Activated B cell treated with CpG ODN at 0.5 μM for 24 hours (primary cell): Measurements from ENCODE around the gene SMC4. TPM values are rescaled to one million over a fixed set of nuclear protein-coding genes. Genes with fewer than 3 reads are reported as not detected.

Experiments
- ATAC-seq: fragments of 200-7000 bp; cut with Tn5 transposase; one replicate; pipeline ENCODE4 v1.10.0; 2021; ENCODE audit warnings: low read depth, mild to moderate bottlenecking, moderate library complexity
- CTCF ChIA-PET: fragments of 350-600 bp; sonication (Branson Sonifier 250); formaldehyde crosslinking; loops from one replicate; lab custom pipeline; 2021; ENCODE audit warnings: antibody characterized with exemption; lab: Charles Lee
- POLR2A ChIA-PET: fragments of 350-600 bp; sonication (Branson Sonifier 250); formaldehyde crosslinking; loops from one replicate; lab custom pipeline; 2021; ENCODE audit warnings: antibody characterized with exemption; lab: Charles Lee
- DNase-seq: peaks from one replicate; pipeline ENCODE4 v3.0.0; 2022
- H3K27ac Mint-ChIP-seq: one replicate; pipeline ENCODE4 v1.8.0; 2020; ENCODE audit warnings: mixed read lengths
- H3K27me3 Mint-ChIP-seq: one replicate; pipeline ENCODE4 v1.8.0; 2021; ENCODE audit warnings: mixed read lengths
- H3K36me3 Mint-ChIP-seq: one replicate; pipeline ENCODE4 v1.8.0; 2021; ENCODE audit warnings: low read depth, mixed read lengths
- H3K4me1 Mint-ChIP-seq: one replicate; pipeline ENCODE4 v1.8.0; 2021; ENCODE audit warnings: mixed read lengths
- H3K4me3 Mint-ChIP-seq: one replicate; pipeline ENCODE4 v1.8.0; 2020; ENCODE audit warnings: mild to moderate bottlenecking, mixed read lengths
- H3K9me3 Mint-ChIP-seq: one replicate; pipeline ENCODE4 v1.8.0; 2020; ENCODE audit warnings: mixed read lengths
- intact Hi-C: fragments of 100-400 bp; cut with micrococcal nuclease; formaldehyde crosslinking; loops from one replicate; pipeline ENCODE4 v1.15.1; 2024
- total RNA-seq: library from RNA; stranded (reverse); gene quantifications from 2 replicates; pipeline ENCODE4 v1.2.3, GENCODE V29; 2022
- TF ChIP-seq, protein P1 (sequence below): fragments of 200-600 bp; IDR thresholded peaks from one replicate; pipeline ENCODE4 v1.8.0; 2022; ENCODE audit warnings: antibody characterized with exemption, mild to moderate bottlenecking

The SMC4 gene
- total RNA-seq, 1 donor from 2014 or later = 40.4 TPM

DNA sequence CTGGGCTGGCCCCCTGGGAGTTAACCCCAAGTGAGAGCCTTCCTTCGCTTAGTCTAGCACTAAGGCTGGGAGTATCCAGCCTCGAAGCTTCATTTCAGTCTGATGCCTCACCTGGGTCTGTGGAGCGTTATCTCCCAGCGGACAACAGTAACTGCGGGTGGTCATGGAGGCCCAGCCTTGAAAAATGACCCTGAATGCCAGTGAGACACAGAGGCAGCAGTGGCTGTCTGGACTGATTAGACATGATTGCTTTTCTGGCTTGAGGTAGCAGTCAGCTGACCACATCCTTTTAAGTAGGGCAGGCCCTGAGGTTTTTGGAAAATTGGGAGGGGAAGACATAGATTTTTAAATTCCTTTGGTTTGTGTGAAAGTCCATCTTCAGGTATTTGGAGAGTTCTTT lies 78.3 kb downstream of the SMC4 start:
- no peaks in the 10 kb centered on the region for H3K9me3 Mint-ChIP-seq
- H3K4me3 Mint-ChIP-seq = no peak overlapping the region
- H3K36me3 Mint-ChIP-seq = no peaks in the 10 kb centered on the region
- no peaks in the 10 kb centered on the region for H3K27me3 Mint-ChIP-seq
- TF ChIP-seq, protein P1, sequence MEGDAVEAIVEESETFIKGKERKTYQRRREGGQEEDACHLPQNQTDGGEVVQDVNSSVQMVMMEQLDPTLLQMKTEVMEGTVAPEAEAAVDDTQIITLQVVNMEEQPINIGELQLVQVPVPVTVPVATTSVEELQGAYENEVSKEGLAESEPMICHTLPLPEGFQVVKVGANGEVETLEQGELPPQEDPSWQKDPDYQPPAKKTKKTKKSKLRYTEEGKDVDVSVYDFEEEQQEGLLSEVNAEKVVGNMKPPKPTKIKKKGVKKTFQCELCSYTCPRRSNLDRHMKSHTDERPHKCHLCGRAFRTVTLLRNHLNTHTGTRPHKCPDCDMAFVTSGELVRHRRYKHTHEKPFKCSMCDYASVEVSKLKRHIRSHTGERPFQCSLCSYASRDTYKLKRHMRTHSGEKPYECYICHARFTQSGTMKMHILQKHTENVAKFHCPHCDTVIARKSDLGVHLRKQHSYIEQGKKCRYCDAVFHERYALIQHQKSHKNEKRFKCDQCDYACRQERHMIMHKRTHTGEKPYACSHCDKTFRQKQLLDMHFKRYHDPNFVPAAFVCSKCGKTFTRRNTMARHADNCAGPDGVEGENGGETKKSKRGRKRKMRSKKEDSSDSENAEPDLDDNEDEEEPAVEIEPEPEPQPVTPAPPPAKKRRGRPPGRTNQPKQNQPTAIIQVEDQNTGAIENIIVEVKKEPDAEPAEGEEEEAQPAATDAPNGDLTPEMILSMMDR = no peak
- ChIA-PET CTCF (no interaction called here), POLR2A (no interaction called here)
- H3K4me1 Mint-ChIP-seq = no peaks in the 10 kb centered on the region
- H3K27ac Mint-ChIP-seq = no peak overlapping the region
- ATAC-seq = no peak
- no peak for DNase-seq
- intact Hi-C loops = no loop called here

GRCh38 chr3:160478338-160478737 lies 78.9 kb downstream of the SMC4 start:
- CTCF ChIA-PET = no interaction called here

GRCh38 chr3:160479376-160479775 lies 79.9 kb downstream of the SMC4 start:
- H3K36me3 Mint-ChIP-seq = no peaks in the 10 kb centered on the region
- TF ChIP-seq, protein P1 = no peak
- no peak overlapping the region for H3K27ac Mint-ChIP-seq
- H3K27me3 Mint-ChIP-seq = no peaks in the 10 kb centered on the region
- no peaks in the 10 kb centered on the region for H3K9me3 Mint-ChIP-seq
- H3K4me3 Mint-ChIP-seq = no peak overlapping the region
- ATAC-seq = no peak
- ChIA-PET POLR2A (no interaction called here), CTCF (no interaction called here)
- no peaks in the 10 kb centered on the region for H3K4me1 Mint-ChIP-seq
- intact Hi-C loops = no loop called here
- DNase-seq = no peak

More at GRCh38 chr3:160478338-160478737, 78.9 kb downstream of the SMC4 start:
- TF ChIP-seq, protein P1 = no peak
- Mint-ChIP-seq H3K9me3 (no peaks in the 10 kb centered on the region), H3K36me3 (no peaks in the 10 kb centered on the region), H3K4me3 (no peak overlapping the region), H3K27me3 (no peaks in the 10 kb centered on the region), H3K4me1 (no peaks in the 10 kb centered on the region), H3K27ac (no peak overlapping the region)
- no peak for DNase-seq
- ATAC-seq = no peak
- intact Hi-C loops = no loop called here
- POLR2A ChIA-PET = no interaction called here

DNA sequence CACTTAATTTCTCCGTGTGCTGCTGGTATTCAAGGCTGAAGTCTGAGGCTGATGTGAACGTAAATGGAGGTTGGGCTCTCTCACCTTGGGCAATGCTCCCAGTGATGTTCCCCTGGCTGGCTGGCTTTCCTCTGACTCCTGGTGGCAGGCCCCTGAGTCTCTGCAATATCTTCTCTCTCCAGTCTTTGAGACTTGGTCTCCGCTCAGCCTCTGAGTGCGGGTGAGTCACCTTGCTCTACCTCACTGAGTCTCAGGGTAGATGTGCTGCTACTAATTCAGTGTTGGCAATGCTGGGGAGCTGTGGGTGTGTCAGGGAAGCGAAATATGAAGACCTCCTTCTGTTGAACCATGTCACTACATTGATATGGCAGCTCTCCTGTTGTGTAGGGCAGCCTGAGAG lies 81.5 kb downstream of the SMC4 start:
- Mint-ChIP-seq H3K9me3 (no peaks in the 10 kb centered on the region), H3K27me3 (no peaks in the 10 kb centered on the region), H3K36me3 (no peaks in the 10 kb centered on the region), H3K4me3 (no peak overlapping the region), H3K4me1 (peaks cover 6% of the 10 kb centered on the region), H3K27ac (no peak overlapping the region)
- ChIA-PET CTCF (no interaction called here), POLR2A (no interaction called here)
- ATAC-seq = no peak
- no peak for DNase-seq
- intact Hi-C loops = no loop called here
- TF ChIP-seq, protein P1 = no peak

- intact Hi-C loops = no loop called here
- Mint-ChIP-seq H3K27me3 (no peaks in the 10 kb centered on the region), H3K9me3 (no peaks in the 10 kb centered on the region), H3K36me3 (no peaks in the 10 kb centered on the region), H3K4me1 (peaks cover 7% of the 10 kb centered on the region), H3K27ac (no peak overlapping the region), H3K4me3 (no peak overlapping the region)
- CTCF ChIA-PET = no interaction called here
- TF ChIP-seq, protein P1 = no peak
- ATAC-seq (no peak), DNase-seq (no peak)
- POLR2A ChIA-PET = no interaction called here
These were observed 82.4 kb downstream of the SMC4 start for GRCh38 chr3:160481856-160482255.
